ENCODE measurements around the gene PLVAP. TPM values are rescaled to one million over a fixed set of nuclear protein-coding genes. Genes with fewer than 3 reads are reported as not detected.

Gene PLVAP
- total RNA-seq, 2 experiments from 2014 or later = not detected

DNA sequence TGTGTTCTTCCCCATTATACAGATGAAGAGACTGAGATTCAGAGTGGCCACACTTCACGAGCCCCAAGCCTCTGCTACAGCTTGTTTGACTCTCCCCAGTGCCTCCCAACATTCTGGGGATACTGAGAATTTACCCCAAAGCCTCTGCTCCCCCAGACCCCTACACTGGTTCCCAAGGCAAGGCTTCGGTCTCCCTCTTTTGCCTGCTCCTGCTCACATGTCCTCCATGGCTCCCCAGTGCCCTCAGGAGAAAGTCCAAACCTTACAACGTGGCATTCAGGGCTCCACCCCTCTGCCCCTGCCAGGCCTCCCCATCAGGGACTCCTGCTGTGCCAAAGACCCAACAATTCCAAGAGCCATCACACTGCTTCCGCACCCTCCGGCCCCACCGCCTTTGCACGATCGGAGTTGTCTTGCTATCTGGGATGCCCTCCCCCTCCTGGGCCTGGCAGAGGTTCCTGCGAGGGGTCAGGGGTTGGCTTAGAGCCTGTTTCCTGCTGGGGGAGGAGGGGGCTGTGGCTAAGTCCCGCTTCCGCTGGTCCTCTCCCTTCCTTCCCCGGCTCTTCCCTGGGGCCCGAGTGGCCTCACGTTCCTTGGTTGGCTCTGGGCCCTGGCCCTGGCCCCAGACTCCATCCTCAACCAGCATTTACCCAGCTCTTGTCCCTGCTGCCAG is 24.4 kb downstream of the PLVAP start:
- no peak overlapping the region for H3K4me3 Mint-ChIP-seq
- H3K4me1 Mint-ChIP-seq (ENCODE audit: low read depth) = peaks cover 5% of the 10 kb centered on the region
- H3K9me3 Mint-ChIP-seq = no peaks in the 10 kb centered on the region

DNA sequence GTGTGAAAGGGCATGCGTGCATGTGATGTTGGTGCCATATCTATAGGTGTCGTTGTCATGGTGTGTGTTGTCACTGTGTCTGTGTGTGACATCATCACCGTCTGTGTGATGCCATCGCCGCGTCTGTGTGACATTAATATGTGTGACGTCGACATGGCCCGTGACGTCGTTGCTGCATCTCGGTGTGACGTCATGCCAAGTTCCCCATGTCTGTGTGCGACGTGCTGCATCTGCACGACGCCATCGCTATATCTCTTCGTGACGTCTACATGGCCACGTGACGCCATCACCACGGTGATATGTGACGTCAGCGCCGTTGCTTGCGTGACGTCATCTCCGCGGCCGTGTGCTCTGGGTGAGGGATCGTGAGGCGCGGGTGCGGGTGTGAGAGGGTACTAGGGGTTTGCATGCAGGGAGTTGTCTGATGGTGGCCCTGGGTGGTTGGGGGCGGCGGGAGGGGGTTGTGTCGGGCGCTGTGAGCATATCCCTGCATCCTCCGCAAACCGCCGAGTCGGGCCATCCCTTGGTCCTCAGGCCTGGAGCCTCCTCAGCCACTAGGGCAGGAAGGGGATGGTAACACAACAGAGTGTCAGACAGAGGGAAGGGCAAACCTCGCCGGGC is 25.2 kb downstream of the PLVAP start:
- Mint-ChIP-seq H3K4me1 (ENCODE audit: low read depth) (peaks cover 5% of the 10 kb centered on the region), H3K27me3 (peaks cover 23% of the 10 kb centered on the region), H3K36me3 (ENCODE audit: low read depth) (no peaks in the 10 kb centered on the region), H3K9me3 (no peaks in the 10 kb centered on the region), H3K4me3 (no peak overlapping the region), H3K27ac (no peak overlapping the region)
- CTCF ChIA-PET = no interaction called here
- POLR2A ChIA-PET = no interaction called here
- DNase-seq (no peak), ATAC-seq (no peak)
- TF ChIP-seq, protein P1, sequence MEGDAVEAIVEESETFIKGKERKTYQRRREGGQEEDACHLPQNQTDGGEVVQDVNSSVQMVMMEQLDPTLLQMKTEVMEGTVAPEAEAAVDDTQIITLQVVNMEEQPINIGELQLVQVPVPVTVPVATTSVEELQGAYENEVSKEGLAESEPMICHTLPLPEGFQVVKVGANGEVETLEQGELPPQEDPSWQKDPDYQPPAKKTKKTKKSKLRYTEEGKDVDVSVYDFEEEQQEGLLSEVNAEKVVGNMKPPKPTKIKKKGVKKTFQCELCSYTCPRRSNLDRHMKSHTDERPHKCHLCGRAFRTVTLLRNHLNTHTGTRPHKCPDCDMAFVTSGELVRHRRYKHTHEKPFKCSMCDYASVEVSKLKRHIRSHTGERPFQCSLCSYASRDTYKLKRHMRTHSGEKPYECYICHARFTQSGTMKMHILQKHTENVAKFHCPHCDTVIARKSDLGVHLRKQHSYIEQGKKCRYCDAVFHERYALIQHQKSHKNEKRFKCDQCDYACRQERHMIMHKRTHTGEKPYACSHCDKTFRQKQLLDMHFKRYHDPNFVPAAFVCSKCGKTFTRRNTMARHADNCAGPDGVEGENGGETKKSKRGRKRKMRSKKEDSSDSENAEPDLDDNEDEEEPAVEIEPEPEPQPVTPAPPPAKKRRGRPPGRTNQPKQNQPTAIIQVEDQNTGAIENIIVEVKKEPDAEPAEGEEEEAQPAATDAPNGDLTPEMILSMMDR (IDR thresholded peaks at IDR 0.05) = no peak
- intact Hi-C loops (cut with micrococcal nuclease) = no loop called here

More for the DNA sequence above, 24.4 kb downstream of the PLVAP start:
- Mint-ChIP-seq H3K27me3 (peaks cover 17% of the 10 kb centered on the region), H3K27ac (no peak overlapping the region), H3K36me3 (ENCODE audit: low read depth) (no peaks in the 10 kb centered on the region)
- no peak for ATAC-seq
- TF ChIP-seq, protein P1 (IDR thresholded peaks at IDR 0.05) = no peak
- intact Hi-C loops (cut with micrococcal nuclease) = no loop called here
- no peak for DNase-seq
- ChIA-PET POLR2A (no interaction called here), CTCF (no interaction called here)

DNA sequence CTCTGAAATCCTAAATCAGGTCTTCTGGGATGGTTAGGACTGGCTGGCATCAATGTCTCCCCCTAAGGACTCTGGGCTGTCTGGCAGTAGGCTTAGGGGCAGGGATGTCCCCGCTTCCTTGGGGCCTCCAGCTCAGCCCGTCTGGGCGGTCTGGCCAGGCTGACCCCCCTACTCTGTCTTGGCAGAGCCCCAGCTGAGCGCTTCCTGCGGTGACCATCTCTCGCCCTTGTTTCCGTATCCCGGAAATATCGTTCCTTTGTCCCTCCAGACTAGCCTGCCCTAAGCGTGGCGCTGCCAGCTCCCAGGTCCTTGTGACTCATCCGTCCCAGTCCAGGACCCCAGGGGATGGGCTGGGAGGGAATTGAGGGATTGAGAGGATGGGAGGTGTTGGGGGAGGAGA is 28.4 kb downstream of the PLVAP start:
- intact Hi-C loops (cut with micrococcal nuclease) = loop anchor here (5.0 kb wide), 1 partner anchor 39 kb away; no protein-coding TSS in a partner anchor
- no peak overlapping the region for H3K27ac Mint-ChIP-seq
- peaks cover 23% of the 10 kb centered on the region for H3K27me3 Mint-ChIP-seq
- TF ChIP-seq, protein P1 (IDR thresholded peaks at IDR 0.05) = no peak
- H3K9me3 Mint-ChIP-seq = no peaks in the 10 kb centered on the region
- H3K4me1 Mint-ChIP-seq (ENCODE audit: low read depth) = peaks cover 7% of the 10 kb centered on the region
- POLR2A ChIA-PET = no interaction called here
- CTCF ChIA-PET = interaction anchor here (0.8 to 3.9 kb wide), 2 partner anchors 37 to 40 kb away, joined by 3 to 18 read pairs; no protein-coding TSS in a partner anchor
- DNase-seq (no peak), ATAC-seq (no peak)
- H3K4me3 Mint-ChIP-seq = no peak overlapping the region
- H3K36me3 Mint-ChIP-seq (ENCODE audit: low read depth) = peaks cover 2% of the 10 kb centered on the region

DNA sequence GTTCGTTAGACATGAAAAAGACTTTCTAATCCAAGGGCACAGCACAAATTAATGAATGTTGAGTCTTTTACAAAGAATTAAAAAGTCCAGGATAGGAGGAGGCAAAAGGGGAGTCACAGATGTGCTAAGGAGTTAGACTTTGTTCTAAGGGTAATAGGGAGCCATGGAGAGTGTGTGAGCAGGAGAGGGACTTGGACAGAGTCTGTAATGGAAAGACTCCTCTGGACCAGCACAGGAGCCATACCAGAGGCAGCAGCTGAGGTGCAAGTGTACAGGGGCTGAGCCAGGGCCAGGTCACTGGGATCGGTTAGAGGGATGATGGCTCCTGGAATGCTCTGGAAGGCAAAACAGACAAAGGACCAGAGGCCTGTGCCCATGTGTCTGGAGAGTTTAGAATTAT is 29.3 kb downstream of the PLVAP start:
- DNase-seq (no peak), ATAC-seq (no peak)
- no peak overlapping the region for H3K4me3 Mint-ChIP-seq
- no peak overlapping the region for H3K27ac Mint-ChIP-seq
- intact Hi-C loops (cut with micrococcal nuclease) = loop anchor here (5.0 kb wide), 1 partner anchor 39 kb away; no protein-coding TSS in a partner anchor
- ChIA-PET CTCF (interaction anchor here (1.1 to 3.9 kb wide), 6 partner anchors 10 to 58 kb away, joined by 3 to 18 read pairs (median 5); partner anchors contain the start of gene BST2), POLR2A (interaction anchor here (1.2 to 1.6 kb wide), 2 partner anchors 9 to 44 kb away, joined by 3 read pairs; no protein-coding TSS in a partner anchor)
- peaks cover 23% of the 10 kb centered on the region for H3K27me3 Mint-ChIP-seq
- TF ChIP-seq, protein P1 (IDR thresholded peaks at IDR 0.05) = no peak
- H3K4me1 Mint-ChIP-seq (ENCODE audit: low read depth) = peaks cover 7% of the 10 kb centered on the region
- H3K9me3 Mint-ChIP-seq = no peaks in the 10 kb centered on the region
- peaks cover 2% of the 10 kb centered on the region for H3K36me3 Mint-ChIP-seq (ENCODE audit: low read depth)

DNA sequence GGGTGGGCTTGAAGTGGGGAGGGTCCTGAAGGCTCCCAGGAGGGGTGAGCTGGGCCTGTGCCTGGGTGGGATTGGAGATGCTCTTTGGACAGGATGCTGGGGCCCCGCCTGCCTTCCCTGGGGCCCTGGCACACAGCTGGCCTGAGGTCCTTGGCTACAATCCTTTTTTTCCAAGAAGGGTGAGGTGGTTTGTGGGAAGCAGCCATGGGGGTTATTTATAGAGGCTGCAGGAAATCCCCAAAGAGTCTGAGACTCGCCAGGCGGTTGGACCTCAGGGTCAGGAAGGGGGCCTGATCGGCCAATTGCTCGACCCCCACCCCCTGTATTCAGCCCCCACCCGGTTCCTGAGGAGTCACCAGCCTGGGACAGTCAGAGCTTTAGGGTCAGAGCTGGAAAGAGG is 29.8 kb downstream of the PLVAP start:
- no peak overlapping the region for H3K27ac Mint-ChIP-seq
- CTCF ChIA-PET = interaction anchor here (0.6 to 3.9 kb wide), 8 partner anchors 10 to 83 kb away, joined by 3 to 18 read pairs (median 4); partner anchors contain the start of gene BST2
- DNase-seq (no peak), ATAC-seq (no peak)
- H3K4me3 Mint-ChIP-seq = no peak overlapping the region
- intact Hi-C loops (cut with micrococcal nuclease) = loop anchor here (5.0 kb wide), 1 partner anchor 40 kb away; no protein-coding TSS in a partner anchor
- TF ChIP-seq, protein P1 (IDR thresholded peaks at IDR 0.05) = no peak
- no peaks in the 10 kb centered on the region for H3K9me3 Mint-ChIP-seq
- peaks cover 23% of the 10 kb centered on the region for H3K27me3 Mint-ChIP-seq
- peaks cover 7% of the 10 kb centered on the region for H3K4me1 Mint-ChIP-seq (ENCODE audit: low read depth)
- H3K36me3 Mint-ChIP-seq (ENCODE audit: low read depth) = peaks cover 2% of the 10 kb centered on the region
- POLR2A ChIA-PET = interaction anchor here (1.2 to 1.6 kb wide), 2 partner anchors 9 to 45 kb away, joined by 3 read pairs; no protein-coding TSS in a partner anchor
